Measurements from ENCODE around the gene CCDC85C. TPM values are rescaled to one million over a fixed set of nuclear protein-coding genes. Genes with fewer than 3 reads are reported as not detected.

The CCDC85C gene
- total and polyA plus RNA-seq, 2 donors, result 4.6 to 7.9 TPM

- DNase-seq (ENCODE audit: low read depth in 6 of 9, low spot score in 9 of 9), result no peak
- WGBS, result 94% methylated on average over 14 of the region's 14 CpGs
- Histone ChIP-seq H3K9me3 (ENCODE audit: control insufficient read depth in 2 of 2, insufficient read depth in 1 of 2, low read length in 1 of 2) (no peaks in the 10 kb centered on the region), H3K4me3 (ENCODE audit: low read length in 2 of 2) (no peak overlapping the region), H3K4me1 (ENCODE audit: control insufficient read depth in 2 of 2, insufficient read depth in 2 of 2, low read length in 2 of 2) (no peaks in the 10 kb centered on the region), H3K27me3 (ENCODE audit: control insufficient read depth in 2 of 2, insufficient read depth in 1 of 2, low read length in 1 of 2) (no peaks in the 10 kb centered on the region), H3K36me3 (ENCODE audit: control insufficient read depth in 2 of 2, insufficient read depth in 2 of 2, low read length in 1 of 2) (peaks cover 4 to 26% of the 10 kb centered on the region in 2 donors), H3K27ac (ENCODE audit: low read depth in 1 of 2, low read length in 1 of 2) (no peak overlapping the region)
Observed at GRCh38 chr14:99516871-99517642, 87.0 kb downstream of the CCDC85C start.

- Histone ChIP-seq H3K36me3 (ENCODE audit: control insufficient read depth in 2 of 2, insufficient read depth in 2 of 2, low read length in 1 of 2) (peaks cover 8 to 33% of the 10 kb centered on the region in 2 donors), H3K27me3 (ENCODE audit: control insufficient read depth in 2 of 2, insufficient read depth in 1 of 2, low read length in 1 of 2) (no peaks in the 10 kb centered on the region), H3K4me1 (ENCODE audit: control insufficient read depth in 2 of 2, insufficient read depth in 2 of 2, low read length in 2 of 2) (no peaks in the 10 kb centered on the region), H3K9me3 (ENCODE audit: control insufficient read depth in 2 of 2, insufficient read depth in 1 of 2, low read length in 1 of 2) (no peaks in the 10 kb centered on the region), H3K27ac (ENCODE audit: low read depth in 1 of 2, low read length in 1 of 2) (no peak overlapping the region), H3K4me3 (ENCODE audit: low read length in 2 of 2) (no peak overlapping the region)
- 91% methylated on average over 24 of the region's 24 CpGs for WGBS
- DNase-seq (ENCODE audit: low read depth in 6 of 9, low spot score in 9 of 9), result no peak
Observed at GRCh38 chr14:99516156-99516870, 87.7 kb downstream of the CCDC85C start.

- Histone ChIP-seq H3K4me1 (ENCODE audit: control insufficient read depth in 2 of 2, insufficient read depth in 2 of 2, low read length in 2 of 2) (no peaks in the 10 kb centered on the region), H3K4me3 (ENCODE audit: low read length in 2 of 2) (no peak overlapping the region), H3K36me3 (ENCODE audit: control insufficient read depth in 2 of 2, insufficient read depth in 2 of 2, low read length in 1 of 2) (peaks cover 15 to 38% of the 10 kb centered on the region in 2 donors), H3K9me3 (ENCODE audit: control insufficient read depth in 2 of 2, insufficient read depth in 1 of 2, low read length in 1 of 2) (no peaks in the 10 kb centered on the region), H3K27ac (ENCODE audit: low read depth in 1 of 2, low read length in 1 of 2) (no peak overlapping the region), H3K27me3 (ENCODE audit: control insufficient read depth in 2 of 2, insufficient read depth in 1 of 2, low read length in 1 of 2) (no peaks in the 10 kb centered on the region)
- no peak for DNase-seq (ENCODE audit: low read depth in 6 of 9, low spot score in 9 of 9)
- WGBS, result 92% methylated on average over 27 of the region's 27 CpGs
Observed at GRCh38 chr14:99515301-99516155, 88.5 kb downstream of the CCDC85C start.

- Histone ChIP-seq H3K27me3 (ENCODE audit: control insufficient read depth in 2 of 2, insufficient read depth in 1 of 2, low read length in 1 of 2) (no peaks in the 10 kb centered on the region), H3K27ac (ENCODE audit: low read depth in 1 of 2, low read length in 1 of 2) (no peak overlapping the region), H3K4me3 (ENCODE audit: low read length in 2 of 2) (no peak overlapping the region), H3K4me1 (ENCODE audit: control insufficient read depth in 2 of 2, insufficient read depth in 2 of 2, low read length in 2 of 2) (no peaks in the 10 kb centered on the region), H3K9me3 (ENCODE audit: control insufficient read depth in 2 of 2, insufficient read depth in 1 of 2, low read length in 1 of 2) (no peaks in the 10 kb centered on the region), H3K36me3 (ENCODE audit: control insufficient read depth in 2 of 2, insufficient read depth in 2 of 2, low read length in 1 of 2) (peaks cover 18 to 46% of the 10 kb centered on the region in 2 donors)
- 97% methylated on average over 20 of the region's 20 CpGs for WGBS
- no peak for DNase-seq (ENCODE audit: low read depth in 6 of 9, low spot score in 9 of 9)
Observed at GRCh38 chr14:99514552-99515300, 89.3 kb downstream of the CCDC85C start.

GRCh38 chr14:99513946-99514551, 90.0 kb downstream of the CCDC85C start:
- no peaks in the 10 kb centered on the region for H3K27me3 ChIP-seq (ENCODE audit: control insufficient read depth in 2 of 2, insufficient read depth in 1 of 2, low read length in 1 of 2)
- 95% methylated on average over 13 of the region's 13 CpGs for WGBS
- no peaks in the 10 kb centered on the region for H3K9me3 ChIP-seq (ENCODE audit: control insufficient read depth in 2 of 2, insufficient read depth in 1 of 2, low read length in 1 of 2)
- peaks cover 24 to 52% of the 10 kb centered on the region in 2 donors for H3K36me3 ChIP-seq (ENCODE audit: control insufficient read depth in 2 of 2, insufficient read depth in 2 of 2, low read length in 1 of 2)
- no peak overlapping the region for H3K27ac ChIP-seq (ENCODE audit: low read depth in 1 of 2, low read length in 1 of 2)
- no peak for DNase-seq (ENCODE audit: low read depth in 6 of 9, low spot score in 9 of 9)
- no peak overlapping the region for H3K4me3 ChIP-seq (ENCODE audit: low read length in 2 of 2)
- no peaks in the 10 kb centered on the region for H3K4me1 ChIP-seq (ENCODE audit: control insufficient read depth in 2 of 2, insufficient read depth in 2 of 2, low read length in 2 of 2)

GRCh38 chr14:99513183-99513694, 90.8 kb downstream of the CCDC85C start:
- H3K36me3 ChIP-seq (ENCODE audit: control insufficient read depth in 2 of 2, insufficient read depth in 2 of 2, low read length in 1 of 2), result peaks cover 32 to 60% of the 10 kb centered on the region in 2 donors
- no peak for DNase-seq (ENCODE audit: low read depth in 6 of 9, low spot score in 9 of 9)
- no peaks in the 10 kb centered on the region for H3K27me3 ChIP-seq (ENCODE audit: control insufficient read depth in 2 of 2, insufficient read depth in 1 of 2, low read length in 1 of 2)
- H3K27ac ChIP-seq (ENCODE audit: low read depth in 1 of 2, low read length in 1 of 2), result no peak overlapping the region
- no peaks in the 10 kb centered on the region for H3K9me3 ChIP-seq (ENCODE audit: control insufficient read depth in 2 of 2, insufficient read depth in 1 of 2, low read length in 1 of 2)
- whole genome bisulfite sequencing, result 98% methylated on average over 15 of the region's 15 CpGs
- no peak overlapping the region for H3K4me3 ChIP-seq (ENCODE audit: low read length in 2 of 2)
- no peaks in the 10 kb centered on the region for H3K4me1 ChIP-seq (ENCODE audit: control insufficient read depth in 2 of 2, insufficient read depth in 2 of 2, low read length in 2 of 2)

- H3K36me3 ChIP-seq (ENCODE audit: control insufficient read depth in 2 of 2, insufficient read depth in 2 of 2, low read length in 1 of 2), result peaks cover 38 to 66% of the 10 kb centered on the region in 2 donors
- H3K4me3 ChIP-seq (ENCODE audit: low read length in 2 of 2), result no peak overlapping the region
- no peaks in the 10 kb centered on the region for H3K9me3 ChIP-seq (ENCODE audit: control insufficient read depth in 2 of 2, insufficient read depth in 1 of 2, low read length in 1 of 2)
- no peak for DNase-seq (ENCODE audit: low read depth in 6 of 9, low spot score in 9 of 9)
- no peaks in the 10 kb centered on the region for H3K27me3 ChIP-seq (ENCODE audit: control insufficient read depth in 2 of 2, insufficient read depth in 1 of 2, low read length in 1 of 2)
- H3K4me1 ChIP-seq (ENCODE audit: control insufficient read depth in 2 of 2, insufficient read depth in 2 of 2, low read length in 2 of 2), result no peaks in the 10 kb centered on the region
- no peak overlapping the region for H3K27ac ChIP-seq (ENCODE audit: low read depth in 1 of 2, low read length in 1 of 2)
- 95% methylated on average over 16 of the region's 16 CpGs for WGBS
Observed at GRCh38 chr14:99512571-99513182, 91.3 kb downstream of the CCDC85C start.

- Histone ChIP-seq H3K27ac (ENCODE audit: low read depth in 1 of 2, low read length in 1 of 2) (no peak overlapping the region), H3K36me3 (ENCODE audit: control insufficient read depth in 2 of 2, insufficient read depth in 2 of 2, low read length in 1 of 2) (peaks cover 44 to 72% of the 10 kb centered on the region in 2 donors), H3K27me3 (ENCODE audit: control insufficient read depth in 2 of 2, insufficient read depth in 1 of 2, low read length in 1 of 2) (no peaks in the 10 kb centered on the region), H3K9me3 (ENCODE audit: control insufficient read depth in 2 of 2, insufficient read depth in 1 of 2, low read length in 1 of 2) (no peaks in the 10 kb centered on the region), H3K4me3 (ENCODE audit: low read length in 2 of 2) (no peak overlapping the region), H3K4me1 (ENCODE audit: control insufficient read depth in 2 of 2, insufficient read depth in 2 of 2, low read length in 2 of 2) (no peaks in the 10 kb centered on the region)
- no peak for DNase-seq (ENCODE audit: low read depth in 6 of 9, low spot score in 9 of 9)
- WGBS, result 94% methylated on average over 10 of the region's 10 CpGs
Observed at GRCh38 chr14:99512110-99512449, 91.9 kb downstream of the CCDC85C start.
